Right lobe of liver (tissue), 6 donors: ENCODE measurements around the gene FZD2. TPM values are rescaled to one million over a fixed set of nuclear protein-coding genes. Genes with fewer than 3 reads are reported as not detected.

Source experiments
- ATAC-seq, 4 donors: fragments of 200-7000 bp; cut with Tn5 transposase; one replicate each; pipeline ENCODE4 v1.9.1; 2020; ENCODE audit warnings: mild to moderate bottlenecking in 4 of 4, moderate library complexity in 4 of 4
- DNase-seq, 3 donors: peaks; one replicate each; pipeline ENCODE4 v3.0.0-alpha.2; 2020
- H3K27ac ChIP-seq, 3 donors: fragments of 200-600 bp; one replicate each; pipeline ENCODE4 v1.8.0; 2022
- H3K27me3 ChIP-seq, 2 donors: fragments of 200-600 bp; one replicate each; pipeline ENCODE4 v1.8.0; 2022
- H3K36me3 ChIP-seq, 4 donors: fragments of 200-600 bp; sonication (generic) in 1 of 4; one replicate each; pipeline versions ENCODE4 v1.5.1 to v1.8.0; 2017 to 2022; ENCODE audit warnings: control low read depth in 1 of 4
- H3K4me1 ChIP-seq, 4 donors: fragments of 200-600 bp; sonication (generic) in 1 of 4; one replicate each; pipeline versions ENCODE4 v1.5.1 to v1.8.0; 2017 to 2022; ENCODE audit warnings: control low read depth in 1 of 4
- H3K4me3 ChIP-seq, 3 donors: fragments of 200-600 bp; one replicate each; pipeline ENCODE4 v1.8.0; 2022
- H3K9me3 ChIP-seq, 4 donors: fragments of 200-600 bp; sonication (generic) in 1 of 4; one replicate each; pipeline versions ENCODE4 v1.5.1 to v1.8.0; 2017 to 2022; ENCODE audit warnings: control low read depth in 1 of 4
- CTCF ChIP-seq, 4 donors: fragments of 200-600 bp in 3 of 4; fragments of 450-650 bp in 1 of 4; IDR thresholded peaks; one replicate each; pipeline versions ENCODE4 v1.5.1 to v1.8.0; 2016 to 2022; ENCODE audit warnings: antibody characterized with exemption in 4 of 4, mild to moderate bottlenecking in 2 of 4
- POLR2A ChIP-seq: fragments of 450-650 bp; IDR thresholded peaks from one replicate; pipeline ENCODE4 v1.6.1; 2017; ENCODE audit warnings: antibody characterized with exemption, mild to moderate bottlenecking
- WGBS: methylation state at CpG from one replicate; pipeline ENCODE4 v1.1.6; 2018; ENCODE audit warnings: low coverage, low lambda C conversion rate; ENCODE audit not compliant: insufficient coverage; ENCODE audit errors: missing lambda C conversion rate; 5-methylcytosine and 5-hydroxymethylcytosine counted together
- intact Hi-C, 2 donors: fragments of 100-400 bp; cut with DNase I; formaldehyde crosslinking; loops; one replicate each; pipeline versions ENCODE4 v1.11.2 to v1.14.1; 2022
- total RNA-seq, 6 experiments: library from RNA; depleted of rRNA in 2 of 6; stranded (reverse); fragments of >200 nt in 2 of 6; fragmentation: NEBNext Ultra II Directional in 3 of 6; extraction: Animal tissue kit (Norgen Biotek cat#: 25700) in 3 of 6; gene quantifications; one replicate each; pipeline versions ENCODE4 v1.1.0 to v1.2.4, GENCODE V29; 2016 to 2023
- donor health status: DM: no; HTN: yes; CAD: no.
- donor health status: DM: no; HTN: no; CAD: no.
- donor health status: DM: no; HTN: no; CAD: no.
- donor health status: DM: no; HTN: yes; CAD: no.
- donor health status: DM: no; HTN: yes; CAD: no.

Gene FZD2
- total RNA-seq, 6 experiments from 2014 or later = 0.11 to 0.64 (median 0.28) TPM

GRCh38 chr17:44558710-44559633 is 1.7 kb downstream of the FZD2 start:
- WGBS = 23% methylated on average over 28 of the region's 74 CpGs
- TF ChIP-seq CTCF (IDR thresholded peaks at IDR 0.05) = no peak
- TF ChIP-seq POLR2A = no peak
- Histone ChIP-seq H3K4me3 (no peak overlapping the region), H3K27me3 (peaks cover 0 to 7% of the 10 kb centered on the region in 2 donors), H3K27ac (no peak overlapping the region), H3K36me3 (no peaks in the 10 kb centered on the region), H3K9me3 (no peaks in the 10 kb centered on the region), H3K4me1 (peaks cover 0 to 11% (median 2%) of the 10 kb centered on the region in 4 donors)
- DNase-seq (peak in 1 of 3 donors; percentile 21), ATAC-seq (no peak)
- intact Hi-C loops = no loop called here

GRCh38 chr17:44559634-44560554 is 2.6 kb downstream of the FZD2 start:
- H3K27me3 ChIP-seq = peaks cover 0 to 7% of the 10 kb centered on the region in 2 donors
- 16% methylated on average over 16 of the region's 16 CpGs for WGBS
- intact Hi-C loops = no loop called here

GRCh38 chr17:44561237-44561623 is 3.9 kb downstream of the FZD2 start:
- H3K27me3 ChIP-seq = peaks cover 0 to 7% of the 10 kb centered on the region in 2 donors
- H3K27ac ChIP-seq = no peak overlapping the region
- ATAC-seq = no peak
- no peak for TF ChIP-seq CTCF (IDR thresholded peaks at IDR 0.05)
- TF ChIP-seq POLR2A = no peak
- DNase-seq = no peak
- whole genome bisulfite sequencing = 12% methylated on average over 3 of the region's 3 CpGs
- H3K4me3 ChIP-seq = no peak overlapping the region
- H3K9me3 ChIP-seq = no peaks in the 10 kb centered on the region
- no peaks in the 10 kb centered on the region for H3K36me3 ChIP-seq
- intact Hi-C loops = no loop called here
- peaks cover 0 to 11% (median 2%) of the 10 kb centered on the region in 4 donors for H3K4me1 ChIP-seq

More at GRCh38 chr17:44559634-44560554, 2.6 kb downstream of the FZD2 start:
- DNase-seq (no peak), ATAC-seq (no peak)
- Histone ChIP-seq H3K36me3 (no peaks in the 10 kb centered on the region), H3K27ac (no peak overlapping the region), H3K9me3 (no peaks in the 10 kb centered on the region), H3K4me1 (peaks cover 0 to 11% (median 2%) of the 10 kb centered on the region in 4 donors), H3K4me3 (no peak overlapping the region)
- TF ChIP-seq POLR2A (no peak), CTCF (IDR thresholded peaks at IDR 0.05) (no peak)

- Histone ChIP-seq H3K27ac (no peak overlapping the region), H3K36me3 (no peaks in the 10 kb centered on the region), H3K4me1 (no peaks in the 10 kb centered on the region), H3K9me3 (no peaks in the 10 kb centered on the region), H3K27me3 (no peaks in the 10 kb centered on the region), H3K4me3 (no peak overlapping the region)
- TF ChIP-seq CTCF (IDR thresholded peaks at IDR 0.05) (no peak), POLR2A (no peak)
- WGBS = 59% methylated on average over 5 of the region's 7 CpGs
- intact Hi-C loops = no loop called here
- DNase-seq (no peak), ATAC-seq (no peak)
Measured at GRCh38 chr17:44564429-44564828, 7.1 kb downstream of the FZD2 start.
